WTC11 (cell line): ENCODE measurements around the gene CCM2L. TPM values are rescaled to one million over a fixed set of nuclear protein-coding genes. Genes with fewer than 3 reads are reported as not detected.

Experiments used
- ATAC-seq: fragments of 200-7000 bp; cut with Tn5 transposase; 2 replicates; pipeline ENCODE4 v1.10.0; 2021; ENCODE audit warnings: mild to moderate bottlenecking, moderate library complexity
- CTCF ChIA-PET: fragments of 300-600 bp; sonication (Branson Sonifier 250); formaldehyde crosslinking; loops from one replicate; lab custom pipeline; 2021; ENCODE audit warnings: antibody characterized with exemption; lab: Charles Lee
- POLR2A ChIA-PET: fragments of 350-600 bp; sonication (Branson Sonifier 250); formaldehyde crosslinking; loops from one replicate; lab custom pipeline; 2021; ENCODE audit warnings: antibody characterized with exemption; lab: Charles Lee
- DNase-seq: peaks from one replicate; pipeline ENCODE4 v3.0.0; 2021; ENCODE audit warnings: low spot score
- H3K27ac Mint-ChIP-seq: 2 replicates; pipeline ENCODE4 v1.8.0; 2021; ENCODE audit warnings: mixed read lengths
- H3K27me3 Mint-ChIP-seq: 2 replicates; pipeline ENCODE4 v1.8.0; 2021; ENCODE audit warnings: low read depth, mild to moderate bottlenecking, moderate library complexity, mixed read lengths
- H3K36me3 Mint-ChIP-seq: 2 replicates; pipeline ENCODE4 v1.8.0; 2021; ENCODE audit warnings: mixed read lengths
- H3K4me1 Mint-ChIP-seq: 2 replicates; pipeline ENCODE4 v1.8.0; 2022; ENCODE audit warnings: mixed read lengths
- H3K4me3 Mint-ChIP-seq: 2 replicates; pipeline ENCODE4 v1.8.0; 2021; ENCODE audit warnings: mild to moderate bottlenecking, moderate library complexity, mixed read lengths
- H3K9me3 Mint-ChIP-seq: 2 replicates; pipeline ENCODE4 v1.8.0; 2021; ENCODE audit warnings: mixed read lengths
- CDX4 ChIP-seq: fragments of 250-450 bp; sonication (Bioruptor Pico); IDR thresholded peaks from 2 replicates; pipeline ENCODE4 v1.9.0; 2021; ENCODE audit warnings: moderate library complexity, mild to moderate bottlenecking, inconsistent platforms, borderline replicate concordance
- CTCF ChIP-seq: fragments of 200-600 bp; IDR thresholded peaks from 2 replicates; pipeline ENCODE4 v1.8.0; 2022; ENCODE audit warnings: antibody characterized with exemption
- E2F1 ChIP-seq: sonication (generic); formaldehyde crosslinking; IDR thresholded peaks from 2 replicates; pipeline ENCODE4 v1.8.0; 2022; ENCODE audit warnings: mild to moderate bottlenecking, missing genetic modification reagents
- E2F5 ChIP-seq: sonication (generic); formaldehyde crosslinking; IDR thresholded peaks from 2 replicates; pipeline ENCODE4 v1.8.1; 2022; ENCODE audit warnings: mild to moderate bottlenecking, moderate library complexity, missing genetic modification reagents
- ELF4 ChIP-seq: sonication (generic); formaldehyde crosslinking; IDR thresholded peaks from 2 replicates; pipeline ENCODE4 v1.8.1; 2022; ENCODE audit warnings: low read depth, mild to moderate bottlenecking, moderate library complexity, missing genetic modification reagents
- HMGA2 ChIP-seq: fragments of 250-450 bp; sonication (Bioruptor Pico); IDR thresholded peaks from 2 replicates; pipeline ENCODE4 v1.4.0; 2021; ENCODE audit warnings: mild to moderate bottlenecking, moderate library complexity
- IRF1 ChIP-seq: sonication (generic); formaldehyde crosslinking; IDR thresholded peaks from 2 replicates; pipeline ENCODE4 v1.8.0; 2023; ENCODE audit warnings: missing genetic modification reagents
- IRF2 ChIP-seq: sonication (generic); formaldehyde crosslinking; IDR thresholded peaks from 2 replicates; pipeline ENCODE4 v1.8.0; 2022; ENCODE audit warnings: low read depth, missing genetic modification reagents, borderline replicate concordance
- MLX ChIP-seq: sonication (generic); formaldehyde crosslinking; IDR thresholded peaks from 2 replicates; pipeline ENCODE4 v1.8.1; 2023; ENCODE audit warnings: mild to moderate bottlenecking, missing genetic modification reagents, moderate library complexity
- MXD4 ChIP-seq: fragments of 250-450 bp; sonication (Bioruptor Pico); IDR thresholded peaks from 2 replicates; pipeline ENCODE4 v1.8.0; 2021; ENCODE audit warnings: mild to moderate bottlenecking, moderate library complexity, borderline replicate concordance
- NFYB ChIP-seq: sonication (generic); formaldehyde crosslinking; conservative IDR thresholded peaks from 2 replicates; pipeline ENCODE4 v1.8.0; 2022; ENCODE audit warnings: low read depth, missing genetic modification reagents
- NR2C2 ChIP-seq: sonication (generic); formaldehyde crosslinking; IDR thresholded peaks from 2 replicates; pipeline ENCODE4 v1.8.0; 2022; ENCODE audit warnings: mild to moderate bottlenecking, missing genetic modification reagents
- SP1 ChIP-seq: sonication (generic); formaldehyde crosslinking; conservative IDR thresholded peaks from 2 replicates; pipeline ENCODE4 v1.8.1; 2022; ENCODE audit warnings: missing genetic modification reagents
- STAT6 ChIP-seq: sonication (generic); formaldehyde crosslinking; conservative IDR thresholded peaks from 2 replicates; pipeline ENCODE4 v1.8.1; 2023; ENCODE audit warnings: mild to moderate bottlenecking, low read depth, missing genetic modification reagents, moderate library complexity
- TEAD4 ChIP-seq: sonication (generic); formaldehyde crosslinking; IDR thresholded peaks from 2 replicates; pipeline ENCODE4 v1.8.0; 2022; ENCODE audit warnings: mild to moderate bottlenecking, missing genetic modification reagents
- USF1 ChIP-seq: sonication (generic); formaldehyde crosslinking; IDR thresholded peaks from 2 replicates; pipeline ENCODE4 v1.8.0; 2022; ENCODE audit warnings: mild to moderate bottlenecking, missing genetic modification reagents
- ZNF416 ChIP-seq: fragments of 250-450 bp; sonication (Bioruptor Pico); IDR thresholded peaks from 2 replicates; pipeline ENCODE4 v1.9.0; 2021; ENCODE audit warnings: mild to moderate bottlenecking, inconsistent platforms
- ZNF532 ChIP-seq: fragments of 250-450 bp; sonication (Bioruptor Pico); IDR thresholded peaks from 2 replicates; pipeline ENCODE4 v1.9.0; 2021; ENCODE audit warnings: mild to moderate bottlenecking, borderline replicate concordance
- ZSCAN18 ChIP-seq: fragments of 250-450 bp; sonication (Bioruptor Pico); IDR thresholded peaks from 2 replicates; pipeline ENCODE4 v2.1.2; 2022; ENCODE audit warnings: mild to moderate bottlenecking, moderate library complexity
- total RNA-seq: library from RNA; stranded (reverse); gene quantifications from 3 replicates; pipeline ENCODE4 v1.2.3, GENCODE V29; 2021

Gene CCM2L
- total RNA-seq, 1 experiment from 2014 or later: 7.8 TPM

- TF ChIP-seq CTCF: no peak
- no peak for TF ChIP-seq E2F5 (CRISPR knock-in tag)
- no peak for TF ChIP-seq CDX4
- no peak for TF ChIP-seq ELF4
- no peak for TF ChIP-seq USF1 (CRISPR knock-in tag)
- TF ChIP-seq ZNF416 (CRISPR knock-in tag): no peak
- TF ChIP-seq E2F1 (CRISPR knock-in tag): no peak
- TF ChIP-seq SP1 (CRISPR knock-in tag): no peak
- no peak for TF ChIP-seq STAT6 (CRISPR knock-in tag)
- TF ChIP-seq ZSCAN18 (CRISPR knock-in tag): no peak
- no peak for TF ChIP-seq MLX (CRISPR knock-in tag)
- no peak for TF ChIP-seq NFYB
- TF ChIP-seq, all 79 proteins: peak for 0
Measured at GRCh38 chr20:31991339-31991705, 18.9 kb upstream of the CCM2L start (continued).

- ChIA-PET CTCF (interaction anchor here (1.7 kb wide), 1 partner anchor 26 kb away, joined by 4 read pairs; no protein-coding TSS in a partner anchor), POLR2A (no interaction called here)
- Mint-ChIP-seq H3K9me3 (no peaks in the 10 kb centered on the region), H3K36me3 (no peaks in the 10 kb centered on the region), H3K27ac (no peak overlapping the region), H3K4me1 (peaks cover 9% of the 10 kb centered on the region), H3K27me3 (peaks cover 51% of the 10 kb centered on the region), H3K4me3 (no peak overlapping the region)
- ATAC-seq: no peak
- DNase-seq: no peak
- TF ChIP-seq NR2C2 (CRISPR knock-in tag): no peak
- no peak for TF ChIP-seq IRF1
- TF ChIP-seq TEAD4: no peak
- TF ChIP-seq ZSCAN18 (CRISPR knock-in tag): no peak
- TF ChIP-seq IRF2 (CRISPR knock-in tag): no peak
- no peak for TF ChIP-seq MXD4 (CRISPR knock-in tag)
- TF ChIP-seq ZNF532: no peak
- TF ChIP-seq HMGA2: no peak
- TF ChIP-seq NFYB: no peak
Measured at GRCh38 chr20:31992086-31992485, 18.2 kb upstream of the CCM2L start.
